Activated CD8-positive, alpha-beta T cell treated with anti-CD3 and anti-CD28 coated beads for 36 hours (primary cell): ENCODE results near the gene OLFML3. TPM values are rescaled to one million over a fixed set of nuclear protein-coding genes. Genes with fewer than 3 reads are reported as not detected.

Experiments used
- ATAC-seq: fragments of 200-7000 bp; cut with Tn5 transposase; one replicate; pipeline ENCODE4 v1.10.0; 2021; ENCODE audit warnings: mild to moderate bottlenecking, moderate library complexity
- CTCF ChIA-PET: fragments of 350-600 bp; sonication (Branson Sonifier 250); formaldehyde crosslinking; loops from one replicate; lab custom pipeline; 2021; ENCODE audit warnings: antibody characterized with exemption; lab: Charles Lee
- POLR2A ChIA-PET: fragments of 350-600 bp; sonication (Branson Sonifier 250); formaldehyde crosslinking; loops from one replicate; lab custom pipeline; 2021; ENCODE audit warnings: antibody characterized with exemption; lab: Charles Lee
- DNase-seq: peaks from one replicate; pipeline ENCODE4 v3.0.0-alpha.2; 2020
- H3K27ac Mint-ChIP-seq: one replicate; pipeline ENCODE4 v1.8.0; 2021; ENCODE audit warnings: mild to moderate bottlenecking, mixed read lengths
- H3K27me3 Mint-ChIP-seq: one replicate; pipeline ENCODE4 v1.8.0; 2021; ENCODE audit warnings: mixed read lengths
- H3K36me3 Mint-ChIP-seq: one replicate; pipeline ENCODE4 v1.8.0; 2021; ENCODE audit warnings: low read depth, mixed read lengths
- H3K4me1 Mint-ChIP-seq: one replicate; pipeline ENCODE4 v1.8.0; 2021; ENCODE audit warnings: low read depth, mixed read lengths
- H3K4me3 Mint-ChIP-seq: one replicate; pipeline ENCODE4 v1.8.0; 2021; ENCODE audit warnings: mild to moderate bottlenecking, moderate library complexity, mixed read lengths
- H3K9me3 Mint-ChIP-seq: one replicate; pipeline ENCODE4 v1.8.0; 2021; ENCODE audit warnings: mixed read lengths
- intact Hi-C: fragments of 100-400 bp; cut with micrococcal nuclease; formaldehyde crosslinking; loops from one replicate; pipeline ENCODE4 v1.10.0; 2022
- total RNA-seq, 2 experiments: library from RNA; stranded (reverse); gene quantifications; one replicate each; pipeline ENCODE4 v1.2.3, GENCODE V29; 2021
- TF ChIP-seq, protein P1 (sequence below): fragments of 200-600 bp; IDR thresholded peaks from one replicate; pipeline ENCODE4 v1.8.0; 2022; ENCODE audit warnings: antibody characterized with exemption, mild to moderate bottlenecking

OLFML3 gene
- total RNA-seq, 2 experiments from 2014 or later, result 0.14 to 0.49 TPM

DNA sequence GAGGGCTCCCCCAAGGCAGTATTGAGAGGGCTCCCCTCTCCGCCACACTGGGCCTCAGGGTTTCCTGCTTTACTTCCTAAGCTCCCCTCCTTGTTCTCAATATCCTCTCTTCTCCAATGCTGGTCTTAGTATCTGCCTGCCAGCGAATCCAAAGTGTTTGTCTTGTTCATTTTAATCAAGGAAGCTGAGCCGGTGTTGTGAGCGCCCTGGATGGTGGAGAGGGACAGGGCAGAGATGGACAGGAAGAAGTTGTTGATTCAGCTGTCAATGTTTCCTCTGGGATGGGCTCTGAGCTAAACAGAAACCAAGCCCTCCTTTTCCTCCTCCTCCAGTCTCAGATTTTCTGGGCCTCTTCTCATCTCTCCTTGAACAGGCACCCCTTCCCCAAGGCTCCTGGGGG, 5.4 kb downstream of the OLFML3 start:
- no peak for ATAC-seq
- no peak for DNase-seq
- Mint-ChIP-seq H3K9me3 (peaks cover 3% of the 10 kb centered on the region), H3K27ac (no peak overlapping the region), H3K4me1 (no peaks in the 10 kb centered on the region), H3K4me3 (no peak overlapping the region), H3K27me3 (no peaks in the 10 kb centered on the region), H3K36me3 (no peaks in the 10 kb centered on the region)
- TF ChIP-seq, protein P1, sequence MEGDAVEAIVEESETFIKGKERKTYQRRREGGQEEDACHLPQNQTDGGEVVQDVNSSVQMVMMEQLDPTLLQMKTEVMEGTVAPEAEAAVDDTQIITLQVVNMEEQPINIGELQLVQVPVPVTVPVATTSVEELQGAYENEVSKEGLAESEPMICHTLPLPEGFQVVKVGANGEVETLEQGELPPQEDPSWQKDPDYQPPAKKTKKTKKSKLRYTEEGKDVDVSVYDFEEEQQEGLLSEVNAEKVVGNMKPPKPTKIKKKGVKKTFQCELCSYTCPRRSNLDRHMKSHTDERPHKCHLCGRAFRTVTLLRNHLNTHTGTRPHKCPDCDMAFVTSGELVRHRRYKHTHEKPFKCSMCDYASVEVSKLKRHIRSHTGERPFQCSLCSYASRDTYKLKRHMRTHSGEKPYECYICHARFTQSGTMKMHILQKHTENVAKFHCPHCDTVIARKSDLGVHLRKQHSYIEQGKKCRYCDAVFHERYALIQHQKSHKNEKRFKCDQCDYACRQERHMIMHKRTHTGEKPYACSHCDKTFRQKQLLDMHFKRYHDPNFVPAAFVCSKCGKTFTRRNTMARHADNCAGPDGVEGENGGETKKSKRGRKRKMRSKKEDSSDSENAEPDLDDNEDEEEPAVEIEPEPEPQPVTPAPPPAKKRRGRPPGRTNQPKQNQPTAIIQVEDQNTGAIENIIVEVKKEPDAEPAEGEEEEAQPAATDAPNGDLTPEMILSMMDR, result no peak
- CTCF ChIA-PET, result interaction anchor here (0.9 to 1.6 kb wide), 2 partner anchors 9 to 298 kb away, joined by 3 to 6 read pairs; no protein-coding TSS in a partner anchor
- intact Hi-C loops, result no loop called here
- POLR2A ChIA-PET, result no interaction called here

GRCh38 chr1:113986802-113987201, 7.5 kb downstream of the OLFML3 start:
- DNase-seq (no peak), ATAC-seq (no peak)
- peaks cover 3% of the 10 kb centered on the region for H3K9me3 Mint-ChIP-seq
- H3K4me1 Mint-ChIP-seq, result no peaks in the 10 kb centered on the region
- H3K27me3 Mint-ChIP-seq, result no peaks in the 10 kb centered on the region
- intact Hi-C loops, result no loop called here
- no peak overlapping the region for H3K27ac Mint-ChIP-seq
- TF ChIP-seq, protein P1, result no peak
- H3K36me3 Mint-ChIP-seq, result no peaks in the 10 kb centered on the region
- ChIA-PET POLR2A (no interaction called here), CTCF (no interaction called here)
- H3K4me3 Mint-ChIP-seq, result no peak overlapping the region

DNA sequence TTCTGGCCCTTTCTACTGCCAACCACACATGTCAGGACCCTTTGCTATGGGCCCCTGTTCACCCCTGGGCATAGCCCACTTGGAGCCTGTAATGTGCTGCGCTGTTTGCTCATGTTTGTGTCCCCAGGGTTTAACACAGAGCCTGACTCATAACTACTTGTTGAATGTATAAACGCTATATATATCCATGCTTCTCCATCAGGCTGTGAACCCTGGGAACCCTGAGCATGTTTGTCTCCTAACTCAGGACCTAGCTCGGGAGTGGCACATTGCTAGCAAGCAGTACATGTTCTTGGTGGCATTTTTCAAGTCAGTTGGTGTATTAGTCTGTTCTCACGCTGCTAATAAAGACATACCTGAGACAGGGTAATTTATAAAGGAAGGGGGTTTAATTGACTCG, 8.0 kb downstream of the OLFML3 start:
- Mint-ChIP-seq H3K9me3 (peaks cover 3% of the 10 kb centered on the region), H3K36me3 (no peaks in the 10 kb centered on the region), H3K27me3 (no peaks in the 10 kb centered on the region), H3K27ac (no peak overlapping the region), H3K4me1 (no peaks in the 10 kb centered on the region), H3K4me3 (no peak overlapping the region)
- DNase-seq (no peak), ATAC-seq (no peak)
- ChIA-PET CTCF (no interaction called here), POLR2A (no interaction called here)
- TF ChIP-seq, protein P1, result no peak
- intact Hi-C loops, result no loop called here

- ChIA-PET CTCF (interaction anchor here (0.8 to 1.1 kb wide), 2 partner anchors 11 to 252 kb away, joined by 3 to 4 read pairs; partner anchors contain the start of gene OLFML3), POLR2A (no interaction called here)
- Mint-ChIP-seq H3K4me3 (no peak overlapping the region), H3K27me3 (no peaks in the 10 kb centered on the region), H3K27ac (no peak overlapping the region), H3K4me1 (no peaks in the 10 kb centered on the region), H3K9me3 (peaks cover 17% of the 10 kb centered on the region), H3K36me3 (peaks cover 6% of the 10 kb centered on the region)
- DNase-seq, result no peak
- TF ChIP-seq, protein P1, result no peak
- ATAC-seq, result no peak
- intact Hi-C loops, result no loop called here
Measured at GRCh38 chr1:113990530-113990929, 11.3 kb downstream of the OLFML3 start.

- CTCF ChIA-PET, result no interaction called here
Measured at GRCh38 chr1:113990961-113991360, 11.7 kb downstream of the OLFML3 start.

More at GRCh38 chr1:113990961-113991360, 11.7 kb downstream of the OLFML3 start:
- Mint-ChIP-seq H3K27ac (no peak overlapping the region), H3K4me1 (no peaks in the 10 kb centered on the region), H3K36me3 (peaks cover 6% of the 10 kb centered on the region), H3K9me3 (peaks cover 17% of the 10 kb centered on the region), H3K4me3 (no peak overlapping the region), H3K27me3 (no peaks in the 10 kb centered on the region)
- no peak for DNase-seq
- TF ChIP-seq, protein P1, result no peak
- intact Hi-C loops, result no loop called here
- POLR2A ChIA-PET, result no interaction called here
- no peak for ATAC-seq
